ENCODE measurements around the gene CHADL. TPM values are rescaled to one million over a fixed set of nuclear protein-coding genes. Genes with fewer than 3 reads are reported as not detected.

CHADL gene
- polyA plus RNA-seq, 1 of the 3 experiments (the other 2 are of a cell fraction), result 0.03 TPM

GRCh38 chr22:41243361-41243760 is 2.6 kb upstream of the CHADL start:
- DNase-seq, result no peak
- H3K9me3 ChIP-seq, result no peaks in the 10 kb centered on the region
- H3K27me3 ChIP-seq (ENCODE audit: insufficient read depth), result no peaks in the 10 kb centered on the region
- 98% methylated on average over 6 of the region's 6 CpGs for WGBS (ENCODE audit: low lambda C conversion rate)
- POLR2A ChIA-PET, result interaction anchor here (0.6 kb wide), 1 partner anchor 20 kb away, joined by 5 read pairs; no protein-coding TSS in a partner anchor
- no peak overlapping the region for H3K27ac ChIP-seq (ENCODE audit: low read depth in 2 of 2, low read length in 1 of 2)
- H3K4me3 ChIP-seq (ENCODE audit: low read depth in 2 of 2, low read length in 1 of 2), result no peak overlapping the region
- no peak overlapping the region for H3K4me2 ChIP-seq
- H3K79me2 ChIP-seq (ENCODE audit: insufficient read depth), result no peaks in the 10 kb centered on the region
- peaks cover 0 to 3% of the 10 kb centered on the region in 2 experiments for H3K36me3 ChIP-seq (replicated peaks in 1 of 2; ENCODE audit: control insufficient read depth in 1 of 2, insufficient read depth in 2 of 2, low read length in 1 of 2)
- no peak overlapping the region for H2AFZ ChIP-seq (ENCODE audit: low read depth)
- no peak for TF ChIP-seq GATA2 (CRISPR knock-in tag; IDR thresholded peaks at IDR 0.05)
- no peak for TF ChIP-seq SIN3A (IDR thresholded peaks at IDR 0.05; ENCODE audit: borderline replicate concordance, low read depth, low read length)
- TF ChIP-seq RXRA (IDR thresholded peaks at IDR 0.05; ENCODE audit: borderline replicate concordance, low read depth), result no peak
- no peak for TF ChIP-seq RAD21 (IDR thresholded peaks at IDR 0.05; ENCODE audit: low read length)
- no peak for TF ChIP-seq MAX (IDR thresholded peaks at IDR 0.05; ENCODE audit: low read depth)
- no peak for TF ChIP-seq EZH2phosphoT487 (IDR thresholded peaks at IDR 0.05; ENCODE audit: borderline replicate concordance, low read depth)
- TF ChIP-seq PBX3 (IDR thresholded peaks at IDR 0.05), result no peak
- no peak for TF ChIP-seq NRF1 (IDR thresholded peaks at IDR 0.05; ENCODE audit: low read depth, low read length)
- no peak for TF ChIP-seq CTCF (IDR thresholded peaks at IDR 0.05)
- H3K9me2 ChIP-seq, result no peaks in the 10 kb centered on the region
- CTCF ChIA-PET, result no interaction called here
- H4K20me1 ChIP-seq (ENCODE audit: insufficient read depth), result no peaks in the 10 kb centered on the region
- H3K9ac ChIP-seq, result no peak overlapping the region
- H3F3A ChIP-seq (replicated peaks; ENCODE audit: insufficient read depth), result no peaks in the 10 kb centered on the region
- no peaks in the 10 kb centered on the region; a peak in 1 of 4 replicates for H3K4me1 ChIP-seq (ENCODE audit: control insufficient read depth in 1 of 2, insufficient read depth in 2 of 2, low read depth in 1 of 2, low read length in 1 of 2)

- ChIA-PET POLR2A (no interaction called here), CTCF (no interaction called here)
- TF ChIP-seq EZH2phosphoT487 (IDR thresholded peaks at IDR 0.05; ENCODE audit: borderline replicate concordance, low read depth) (no peak), NFIC (IDR thresholded peaks at IDR 0.05; ENCODE audit: borderline replicate concordance) (no peak), NRF1 (IDR thresholded peaks at IDR 0.05; ENCODE audit: low read depth, low read length) (no peak), RXRA (IDR thresholded peaks at IDR 0.05; ENCODE audit: borderline replicate concordance, low read depth) (no peak), USF1 (IDR thresholded peaks at IDR 0.05; ENCODE audit: borderline replicate concordance, low read depth) (no peak), MEF2A (IDR thresholded peaks at IDR 0.05; ENCODE audit: borderline replicate concordance, low read depth) (no peak), FOXJ3 (CRISPR knock-in tag; IDR thresholded peaks at IDR 0.05) (no peak), TEAD4 (IDR thresholded peaks at IDR 0.05; ENCODE audit: borderline replicate concordance, insufficient read depth) (no peak), ZBTB33 (IDR thresholded peaks at IDR 0.05; ENCODE audit: borderline replicate concordance, low read depth) (no peak), CHD2 (IDR thresholded peaks at IDR 0.05; ENCODE audit: low read length, partially characterized antibody) (no peak), SMC3 (IDR thresholded peaks at IDR 0.05; ENCODE audit: low read depth, low read length) (no peak), FOXM1 (IDR thresholded peaks at IDR 0.05; ENCODE audit: low read depth) (no peak), SIN3A (IDR thresholded peaks at IDR 0.05; ENCODE audit: borderline replicate concordance, low read depth, low read length) (no peak)
These were observed 1.8 kb upstream of the CHADL start for GRCh38 chr22:41242396-41243117.

More at GRCh38 chr22:41242396-41243117, 1.8 kb upstream of the CHADL start:
- H2AFZ ChIP-seq (ENCODE audit: low read depth), result no peak overlapping the region
- H4K20me1 ChIP-seq (ENCODE audit: insufficient read depth), result no peaks in the 10 kb centered on the region
- no peak overlapping the region for H3K4me2 ChIP-seq
- no peak overlapping the region for H3K27ac ChIP-seq (ENCODE audit: low read depth in 2 of 2, low read length in 1 of 2)
- H3K9ac ChIP-seq, result no peak overlapping the region
- no peaks in the 10 kb centered on the region for H3K9me2 ChIP-seq
- H3F3A ChIP-seq (replicated peaks; ENCODE audit: insufficient read depth), result no peaks in the 10 kb centered on the region
- H3K4me3 ChIP-seq (ENCODE audit: low read depth in 2 of 2, low read length in 1 of 2), result no peak overlapping the region
- H3K9me3 ChIP-seq, result no peaks in the 10 kb centered on the region
- peaks cover 0 to 2% of the 10 kb centered on the region in 2 experiments for H3K36me3 ChIP-seq (replicated peaks in 1 of 2; ENCODE audit: control insufficient read depth in 1 of 2, insufficient read depth in 2 of 2, low read length in 1 of 2)
- 93% methylated on average over 8 of the region's 18 CpGs for WGBS (ENCODE audit: low lambda C conversion rate)
- no peaks in the 10 kb centered on the region; a peak in 1 of 4 replicates for H3K4me1 ChIP-seq (ENCODE audit: control insufficient read depth in 1 of 2, insufficient read depth in 2 of 2, low read depth in 1 of 2, low read length in 1 of 2)
- DNase-seq, result no peak
- no peaks in the 10 kb centered on the region for H3K79me2 ChIP-seq (ENCODE audit: insufficient read depth)
- H3K27me3 ChIP-seq (ENCODE audit: insufficient read depth), result no peaks in the 10 kb centered on the region

Data from SK-N-SH (cell line).